SK-N-MC (cell line): ENCODE results near the gene MTX1.

Experiments
- DNase-seq: peaks from one replicate; pipeline ENCODE4 v3.0.0-alpha.2; 2011; ENCODE audit warnings: low read depth, low spot score
- H3K27ac ChIP-seq: fragments of 200-600 bp; sonication (generic); 2 replicates; pipeline ENCODE4 v1.5.1; 2016; ENCODE audit warnings: mixed run types
- H3K36me3 ChIP-seq: fragments of 200-600 bp; sonication (generic); 2 replicates; pipeline ENCODE4 v1.6.1; 2017; ENCODE audit warnings: antibody characterized with exemption, low read length, mixed read lengths; ENCODE audit not compliant: insufficient read depth
- H3K4me3 ChIP-seq: fragments of 200-600 bp; sonication (generic); 2 replicates; pipeline ENCODE4 v1.5.1; 2016
- H3K9ac ChIP-seq: fragments of 200-600 bp; sonication (generic); 2 replicates; pipeline ENCODE4 v1.8.0; 2017; ENCODE audit warnings: mixed run types, mixed read lengths; ENCODE audit not compliant: insufficient read length
- H3K9me3 ChIP-seq: fragments of 200-600 bp; sonication (generic); 2 replicates; pipeline ENCODE4 v1.6.1; 2017; ENCODE audit warnings: low read depth, mild to moderate bottlenecking, antibody characterized with exemption, low read length, moderate library complexity, mixed read lengths
- EZH2 ChIP-seq: fragments of 200-600 bp; sonication (generic); IDR thresholded peaks from one replicate; pipeline ENCODE4 v1.6.1; 2017; ENCODE audit warnings: antibody characterized with exemption
- FOXP2 ChIP-seq: optimal IDR thresholded peaks from 2 replicates; pipeline ENCODE3; 2011; ENCODE audit warnings: mild to moderate bottlenecking, moderate library complexity; ENCODE audit not compliant: insufficient read depth; ENCODE audit errors: extremely low read length, control extremely low read depth
- POLR2AphosphoS5 ChIP-seq: IDR thresholded peaks from 2 replicates; pipeline ENCODE4 v1.6.1; 2012; ENCODE audit warnings: mild to moderate bottlenecking, low read depth, low read length, borderline replicate concordance

Gene MTX1

GRCh38 chr1:155177192-155177917, 31.1 kb upstream of the MTX1 start:
- Histone ChIP-seq H3K9me3 (no peaks in the 10 kb centered on the region), H3K9ac (no peak overlapping the region), H3K36me3 (peaks cover 14% of the 10 kb centered on the region; the same call in 1 of the 2 replicates), H3K27ac (no peak overlapping the region), H3K4me3 (no peak overlapping the region)
- no peak for DNase-seq
- TF ChIP-seq EZH2 (no peak), FOXP2 (no peak), POLR2AphosphoS5 (no peak)

- DNase-seq: no peak
- H3K4me3 ChIP-seq: no peak overlapping the region
- no peak overlapping the region for H3K27ac ChIP-seq
- H3K36me3 ChIP-seq: peaks cover 14% of the 10 kb centered on the region; the same call in 1 of the 2 replicates
- H3K9ac ChIP-seq: no peak overlapping the region
- no peaks in the 10 kb centered on the region for H3K9me3 ChIP-seq
- TF ChIP-seq FOXP2 (no peak), POLR2AphosphoS5 (no peak), EZH2 (no peak)
These were observed 30.6 kb upstream of the MTX1 start for GRCh38 chr1:155177918-155178281.

- Histone ChIP-seq H3K36me3 (peaks cover 14% of the 10 kb centered on the region; the same call in 1 of the 2 replicates), H3K27ac (no peak overlapping the region), H3K4me3 (no peak overlapping the region), H3K9me3 (no peaks in the 10 kb centered on the region), H3K9ac (no peak overlapping the region)
- no peak for TF ChIP-seq POLR2AphosphoS5
- no peak for TF ChIP-seq EZH2
- no peak for TF ChIP-seq FOXP2
- no peak for DNase-seq
These were observed 29.9 kb upstream of the MTX1 start for GRCh38 chr1:155178441-155179111.

- H3K36me3 ChIP-seq: peaks cover 14% of the 10 kb centered on the region; the same call in 1 of the 2 replicates
- no peak overlapping the region for H3K27ac ChIP-seq
- no peak overlapping the region for H3K4me3 ChIP-seq
- no peak for TF ChIP-seq FOXP2
- no peak for TF ChIP-seq POLR2AphosphoS5
- TF ChIP-seq EZH2: no peak
- DNase-seq: no peak
- H3K9ac ChIP-seq: no peak overlapping the region
- no peaks in the 10 kb centered on the region for H3K9me3 ChIP-seq
These were observed 29.1 kb upstream of the MTX1 start for GRCh38 chr1:155179112-155180031.

GRCh38 chr1:155181371-155182051, 27.0 kb upstream of the MTX1 start:
- H3K27ac ChIP-seq: no peak overlapping the region
- DNase-seq: no peak

GRCh38 chr1:155182052-155182550, 26.4 kb upstream of the MTX1 start:
- Histone ChIP-seq H3K36me3 (peaks cover 10% of the 10 kb centered on the region; the same call in 1 of the 2 replicates), H3K9me3 (no peaks in the 10 kb centered on the region), H3K9ac (no peak overlapping the region), H3K4me3 (no peak overlapping the region), H3K27ac (no peak overlapping the region)
- DNase-seq: no peak
- TF ChIP-seq EZH2: no peak
- no peak for TF ChIP-seq FOXP2
- TF ChIP-seq POLR2AphosphoS5: no peak

More at GRCh38 chr1:155181371-155182051, 27.0 kb upstream of the MTX1 start:
- Histone ChIP-seq H3K36me3 (peaks cover 14% of the 10 kb centered on the region; the same call in 1 of the 2 replicates), H3K4me3 (no peak overlapping the region), H3K9me3 (no peaks in the 10 kb centered on the region), H3K9ac (no peak overlapping the region)
- TF ChIP-seq FOXP2: no peak
- no peak for TF ChIP-seq POLR2AphosphoS5
- no peak for TF ChIP-seq EZH2

GRCh38 chr1:155183775-155184221, 24.7 kb upstream of the MTX1 start:
- H3K36me3 ChIP-seq: peaks cover 6% of the 10 kb centered on the region; the same call in 1 of the 2 replicates
- no peak for DNase-seq

More at GRCh38 chr1:155183775-155184221, 24.7 kb upstream of the MTX1 start:
- H3K27ac ChIP-seq: no peak overlapping the region
- no peaks in the 10 kb centered on the region for H3K9me3 ChIP-seq
- TF ChIP-seq POLR2AphosphoS5 (no peak), FOXP2 (no peak), EZH2 (no peak)
- no peak overlapping the region for H3K4me3 ChIP-seq
- H3K9ac ChIP-seq: no peak overlapping the region
